Trophoblast cell (in vitro differentiated cells and primary cell): Measurements from ENCODE around the gene DROSHA.
A peak's percentile ranks its signal among the peaks of the same experiment; 100 is the strongest.

Experiments
- DNase-seq, 2 donors: peaks; one replicate each; pipeline ENCODE4 v3.0.0-alpha.2; 2016
- H2AFZ ChIP-seq: 2 replicates; pipeline ENCODE4 v1.6.1; 2013; ENCODE audit warnings: low read length, moderate library complexity, mild to moderate bottlenecking; ENCODE audit not compliant: insufficient read depth, poor library complexity
- H2AK5ac ChIP-seq: 2 replicates; pipeline ENCODE4 v1.6.1; 2013; ENCODE audit warnings: mild to moderate bottlenecking, low read length
- H2BK120ac ChIP-seq: 2 replicates; pipeline ENCODE4 v1.6.1; 2013; ENCODE audit warnings: low read length, mild to moderate bottlenecking, moderate library complexity; ENCODE audit not compliant: insufficient read depth, poor library complexity
- H2BK12ac ChIP-seq: 2 replicates; pipeline ENCODE4 v1.6.1; 2013; ENCODE audit warnings: mild to moderate bottlenecking, low read length, moderate library complexity
- H2BK5ac ChIP-seq: 2 replicates; pipeline ENCODE4 v1.6.1; 2013; ENCODE audit warnings: low read length, low read depth, moderate library complexity, mild to moderate bottlenecking; ENCODE audit not compliant: poor library complexity
- H3K14ac ChIP-seq: 2 replicates; pipeline ENCODE4 v1.6.1; 2013; ENCODE audit warnings: mild to moderate bottlenecking, low read length
- H3K18ac ChIP-seq: 2 replicates; pipeline ENCODE4 v1.6.1; 2013; ENCODE audit warnings: mild to moderate bottlenecking, low read length
- H3K23ac ChIP-seq: 2 replicates; pipeline ENCODE4 v1.6.1; 2013; ENCODE audit warnings: low read length
- H3K27ac ChIP-seq: 2 replicates; pipeline ENCODE4 v1.5.1; 2013; ENCODE audit warnings: low read depth, mild to moderate bottlenecking, inconsistent platforms, low read length, moderate library complexity
- H3K27me3 ChIP-seq: 2 replicates; pipeline ENCODE4 v1.6.1; 2013; ENCODE audit warnings: inconsistent platforms, mild to moderate bottlenecking, low read length, moderate library complexity; ENCODE audit not compliant: insufficient read depth
- H3K36me3 ChIP-seq, 2 experiments: 1 replicate in 1 of 2; 2 replicates in 1 of 2; pipeline ENCODE4 v1.6.1; 2013; ENCODE audit warnings: low read length in 2 of 2, mild to moderate bottlenecking in 2 of 2, moderate library complexity in 1 of 2; ENCODE audit not compliant: insufficient read depth in 2 of 2, control insufficient read depth in 1 of 2
- H3K4ac ChIP-seq: 2 replicates; pipeline ENCODE4 v1.6.1; 2013; ENCODE audit warnings: low read depth, mild to moderate bottlenecking, low read length, moderate library complexity
- H3K4me1 ChIP-seq, 2 experiments: 1 replicate in 1 of 2; 2 replicates in 1 of 2; pipeline ENCODE4 v1.6.1; 2013; ENCODE audit warnings: low read length in 2 of 2, mild to moderate bottlenecking in 2 of 2, moderate library complexity in 1 of 2; ENCODE audit not compliant: insufficient read depth in 2 of 2, control insufficient read depth in 1 of 2
- H3K4me2 ChIP-seq: 2 replicates; pipeline ENCODE4 v1.6.1; 2013; ENCODE audit warnings: inconsistent platforms, mild to moderate bottlenecking, low read length, moderate library complexity
- H3K4me3 ChIP-seq: 2 replicates; pipeline ENCODE4 v1.5.1; 2013; ENCODE audit warnings: mild to moderate bottlenecking, low read depth, low read length, inconsistent platforms
- H3K79me1 ChIP-seq: one replicate; pipeline ENCODE4 v1.6.1; 2013; ENCODE audit warnings: low read length
- H3K79me2 ChIP-seq: 2 replicates; pipeline ENCODE4 v1.6.1; 2013; ENCODE audit warnings: low read length, mild to moderate bottlenecking; ENCODE audit not compliant: control insufficient read depth, insufficient read depth, poor library complexity
- H3K9ac ChIP-seq: 2 replicates; pipeline ENCODE4 v1.6.1; 2013; ENCODE audit warnings: mild to moderate bottlenecking, low read length
- H3K9me3 ChIP-seq: 2 replicates; pipeline ENCODE4 v1.6.1; 2013; ENCODE audit warnings: low read depth, mild to moderate bottlenecking, control low read depth, inconsistent platforms, low read length; ENCODE audit not compliant: insufficient read depth
- H4K12ac ChIP-seq: 2 replicates; pipeline ENCODE4 v1.6.1; 2013; ENCODE audit warnings: low read depth, mild to moderate bottlenecking, low read length, moderate library complexity
- H4K8ac ChIP-seq: 2 replicates; pipeline ENCODE4 v1.6.1; 2013; ENCODE audit warnings: low read depth, mild to moderate bottlenecking, low read length, moderate library complexity
- H4K91ac ChIP-seq: one replicate; pipeline ENCODE4 v1.6.1; 2013; ENCODE audit warnings: low read depth, mild to moderate bottlenecking, low read length, moderate library complexity
- WGBS: extraction: QIAGEN DNeasy Blood & Tissue Kit; methylation state at CpG from one replicate; pipeline ENCODE4 v1.1.7; 2013; ENCODE audit warnings: missing lambda C conversion rate; ENCODE audit not compliant: insufficient read length, insufficient coverage; ENCODE audit errors: extremely low coverage; 5-methylcytosine and 5-hydroxymethylcytosine counted together

DROSHA gene

DNA sequence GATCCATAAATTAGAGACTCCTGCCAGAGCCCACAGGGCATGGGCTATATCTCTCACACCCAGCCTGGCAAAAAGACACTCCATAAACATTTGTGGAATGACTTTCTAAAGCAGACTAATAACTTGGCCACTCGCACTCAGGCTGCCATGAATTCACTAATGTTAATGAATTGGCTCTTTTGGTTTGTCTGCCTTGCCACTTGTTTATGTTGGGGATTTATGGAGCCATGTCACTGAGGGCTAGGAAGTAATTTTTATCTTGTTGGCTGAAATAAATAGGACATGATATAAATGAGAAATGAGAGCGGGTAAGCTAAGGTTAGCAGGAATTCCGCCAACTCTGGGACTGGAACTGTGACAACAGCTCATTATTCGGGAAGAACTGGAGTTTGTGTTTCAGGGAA is 55.2 kb downstream of the DROSHA start:
- no peak overlapping the region for H3K9ac ChIP-seq
- no peaks in the 10 kb centered on the region for H3K79me1 ChIP-seq
- no CpG with 5 or more reads among the region's 4 CpGs for WGBS

DNA sequence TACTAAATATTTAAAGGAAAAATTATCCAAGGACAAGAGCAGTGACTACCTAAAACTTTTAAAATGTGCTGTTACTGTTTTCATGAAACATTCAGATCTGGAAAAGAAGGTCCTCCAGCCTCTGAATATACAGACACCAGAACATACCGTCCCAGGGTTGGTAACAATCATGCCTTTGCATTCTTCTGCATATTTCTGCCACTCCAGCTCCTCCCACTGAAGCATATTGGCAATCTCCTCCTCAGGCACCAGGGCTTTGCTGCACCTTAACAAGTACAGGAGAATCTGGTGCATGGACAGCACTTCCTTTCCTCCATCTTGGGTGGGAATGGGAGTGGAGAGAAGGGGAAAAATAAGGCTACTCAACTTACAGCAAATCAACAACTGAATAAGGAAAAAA is 60.0 kb downstream of the DROSHA start:
- no peak overlapping the region for H3K14ac ChIP-seq
- no peak overlapping the region for H3K23ac ChIP-seq
- no peak overlapping the region for H2BK12ac ChIP-seq
- H2BK120ac ChIP-seq, result no peak overlapping the region
- H4K91ac ChIP-seq, result no peak overlapping the region
- DNase-seq, result peak in 1 of 2 donors; percentile 44
- no peaks in the 10 kb centered on the region for H3K27me3 ChIP-seq
- no peak overlapping the region for H4K8ac ChIP-seq
- peaks cover 0 to 4% of the 10 kb centered on the region in 2 experiments for H3K36me3 ChIP-seq
- H3K4me2 ChIP-seq, result no peak overlapping the region
- no peak overlapping the region for H2AK5ac ChIP-seq
- H2BK5ac ChIP-seq, result no peak overlapping the region
- no CpG with 5 or more reads among the region's 1 CpG for WGBS
- H3K9ac ChIP-seq, result no peak overlapping the region
- no peak overlapping the region for H4K12ac ChIP-seq
- H2AFZ ChIP-seq, result no peak overlapping the region
- H3K9me3 ChIP-seq, result no peaks in the 10 kb centered on the region
- H3K27ac ChIP-seq, result no peak overlapping the region
- no peaks in the 10 kb centered on the region for H3K79me2 ChIP-seq
- H3K18ac ChIP-seq, result no peak overlapping the region
- no peak overlapping the region for H3K4me3 ChIP-seq
- no peaks in the 10 kb centered on the region for H3K79me1 ChIP-seq
- no peaks in the 10 kb centered on the region for H3K4me1 ChIP-seq
- no peak overlapping the region for H3K4ac ChIP-seq

More for the DNA sequence above, 55.2 kb downstream of the DROSHA start:
- Histone ChIP-seq H2BK5ac (no peak overlapping the region), H2BK120ac (no peak overlapping the region), H3K79me2 (no peaks in the 10 kb centered on the region), H3K4ac (no peak overlapping the region), H3K18ac (no peak overlapping the region), H4K8ac (no peak overlapping the region), H3K27me3 (no peaks in the 10 kb centered on the region), H3K4me1 (no peaks in the 10 kb centered on the region), H3K9me3 (no peaks in the 10 kb centered on the region), H3K23ac (no peak overlapping the region), H3K36me3 (peaks cover 1 to 3% of the 10 kb centered on the region in 2 experiments), H4K91ac (no peak overlapping the region), H3K4me2 (no peak overlapping the region), H2AK5ac (no peak overlapping the region), H2BK12ac (no peak overlapping the region), H3K4me3 (no peak overlapping the region), H2AFZ (no peak overlapping the region), H3K14ac (no peak overlapping the region), H3K27ac (no peak overlapping the region), H4K12ac (no peak overlapping the region)
- DNase-seq, result no peak

DNA sequence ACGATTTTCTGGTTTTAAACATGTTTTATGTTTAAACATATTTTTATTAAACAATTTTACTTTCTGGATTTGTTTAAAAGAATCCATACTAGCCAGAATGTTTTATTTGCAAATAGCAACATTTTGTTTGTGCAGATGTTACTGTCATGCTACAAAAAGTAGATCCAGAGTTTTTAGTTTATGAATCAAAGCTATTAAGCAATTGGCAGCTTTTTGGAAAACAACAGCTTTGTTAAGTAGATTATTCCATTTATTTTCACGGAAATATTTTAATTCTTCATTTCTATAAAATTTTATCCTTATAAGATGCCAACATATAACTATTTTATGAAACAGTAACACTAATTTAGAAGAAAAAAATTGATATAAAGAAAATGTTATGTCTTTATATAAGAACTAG is 60.9 kb downstream of the DROSHA start:
- DNase-seq, result no peak

DNA sequence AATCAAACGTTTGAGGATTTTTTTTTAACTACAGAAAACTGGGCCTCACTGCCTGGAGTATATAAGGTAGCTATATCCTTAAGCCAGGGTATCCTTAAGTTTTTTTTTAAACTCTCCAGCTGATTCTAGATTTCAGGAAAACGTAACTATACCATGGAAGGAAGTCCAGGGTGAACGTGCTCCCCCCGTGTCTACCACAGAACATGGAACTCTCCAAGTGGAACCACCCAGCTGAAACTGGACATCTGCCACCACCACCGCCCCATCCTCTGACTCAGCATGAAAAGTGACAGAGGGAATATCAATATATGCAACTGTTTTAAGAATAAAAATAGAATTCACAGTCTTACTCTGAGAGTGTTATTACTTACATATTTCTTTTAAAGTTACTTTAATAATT is 61.3 kb downstream of the DROSHA start:
- H2BK5ac ChIP-seq, result no peak overlapping the region
- H3K4me2 ChIP-seq, result no peak overlapping the region
- H3K27ac ChIP-seq, result no peak overlapping the region
- no peak overlapping the region for H3K23ac ChIP-seq
- H4K91ac ChIP-seq, result no peak overlapping the region
- H3K4ac ChIP-seq, result no peak overlapping the region
- H3K36me3 ChIP-seq, result peaks cover 2 to 6% of the 10 kb centered on the region in 2 experiments
- WGBS, result no CpG with 5 or more reads among the region's 5 CpGs
- no peaks in the 10 kb centered on the region for H3K4me1 ChIP-seq
- no peak overlapping the region for H2AFZ ChIP-seq
- no peak overlapping the region for H4K12ac ChIP-seq
- H3K27me3 ChIP-seq, result no peaks in the 10 kb centered on the region
- H2BK12ac ChIP-seq, result no peak overlapping the region
- no peak for DNase-seq
- no peaks in the 10 kb centered on the region for H3K9me3 ChIP-seq
- no peak overlapping the region for H3K9ac ChIP-seq
- H2BK120ac ChIP-seq, result no peak overlapping the region
- H3K18ac ChIP-seq, result no peak overlapping the region
- H3K79me1 ChIP-seq, result no peaks in the 10 kb centered on the region
- no peak overlapping the region for H4K8ac ChIP-seq
- H3K79me2 ChIP-seq, result no peaks in the 10 kb centered on the region
- H2AK5ac ChIP-seq, result no peak overlapping the region
- H3K4me3 ChIP-seq, result no peak overlapping the region
- no peak overlapping the region for H3K14ac ChIP-seq

More for the DNA sequence above, 60.9 kb downstream of the DROSHA start:
- no peak overlapping the region for H2BK5ac ChIP-seq
- no peak overlapping the region for H3K4me3 ChIP-seq
- H3K79me2 ChIP-seq, result no peaks in the 10 kb centered on the region
- no peaks in the 10 kb centered on the region for H3K27me3 ChIP-seq
- no peaks in the 10 kb centered on the region for H3K79me1 ChIP-seq
- H4K12ac ChIP-seq, result no peak overlapping the region
- no peak overlapping the region for H3K23ac ChIP-seq
- H4K91ac ChIP-seq, result no peak overlapping the region
- H3K9ac ChIP-seq, result no peak overlapping the region
- H4K8ac ChIP-seq, result no peak overlapping the region
- no peaks in the 10 kb centered on the region for H3K4me1 ChIP-seq
- no peak overlapping the region for H2AFZ ChIP-seq
- H3K14ac ChIP-seq, result no peak overlapping the region
- H3K4ac ChIP-seq, result no peak overlapping the region
- H3K27ac ChIP-seq, result no peak overlapping the region
- H3K36me3 ChIP-seq, result peaks cover 0 to 4% of the 10 kb centered on the region in 2 experiments
- H2AK5ac ChIP-seq, result no peak overlapping the region
- WGBS, result no CpG with 5 or more reads among the region's 2 CpGs
- no peaks in the 10 kb centered on the region for H3K9me3 ChIP-seq
- no peak overlapping the region for H3K18ac ChIP-seq
- H2BK120ac ChIP-seq, result no peak overlapping the region
- H3K4me2 ChIP-seq, result no peak overlapping the region
- no peak overlapping the region for H2BK12ac ChIP-seq
